A549 (cell line): Measurements from ENCODE around the gene CHIA.

Experiments
- CHD4 ChIP-seq: fragments of 200-600 bp; sonication (generic); IDR thresholded peaks from 2 replicates; pipeline ENCODE4 v1.6.1; 2016; ENCODE audit warnings: antibody characterized with exemption, mild to moderate bottlenecking, borderline replicate concordance
- CTCF ChIP-seq: fragments of >200 bp; sonication (Bioruptor Twin); formaldehyde crosslinking; IDR thresholded peaks from 3 replicates; pipeline ENCODE4 v1.5.1; 2016
- PHF8 ChIP-seq: fragments of 200-600 bp; sonication (generic); IDR thresholded peaks from 2 replicates; pipeline ENCODE4 v1.6.1; 2016; ENCODE audit warnings: low read depth, mild to moderate bottlenecking, antibody characterized with exemption, moderate library complexity, borderline replicate concordance
- TF ChIP-seq, protein P1 (sequence below): IDR thresholded peaks from 2 replicates; pipeline ENCODE4 v1.6.1; 2012

GRCh38 chr1:111242805-111243523, 47.7 kb upstream of the CHIA start:
- TF ChIP-seq, protein P1, sequence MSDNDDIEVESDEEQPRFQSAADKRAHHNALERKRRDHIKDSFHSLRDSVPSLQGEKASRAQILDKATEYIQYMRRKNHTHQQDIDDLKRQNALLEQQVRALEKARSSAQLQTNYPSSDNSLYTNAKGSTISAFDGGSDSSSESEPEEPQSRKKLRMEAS: no peak
- TF ChIP-seq CTCF (no peak), CHD4 (no peak), PHF8 (no peak)
